Measurements from ENCODE around the gene CYYR1. TPM values are rescaled to one million over a fixed set of nuclear protein-coding genes. Genes with fewer than 3 reads are reported as not detected.

CYYR1 gene
- polyA plus RNA-seq, 1 donor from 2014 or later, result 0.62 TPM

DNA sequence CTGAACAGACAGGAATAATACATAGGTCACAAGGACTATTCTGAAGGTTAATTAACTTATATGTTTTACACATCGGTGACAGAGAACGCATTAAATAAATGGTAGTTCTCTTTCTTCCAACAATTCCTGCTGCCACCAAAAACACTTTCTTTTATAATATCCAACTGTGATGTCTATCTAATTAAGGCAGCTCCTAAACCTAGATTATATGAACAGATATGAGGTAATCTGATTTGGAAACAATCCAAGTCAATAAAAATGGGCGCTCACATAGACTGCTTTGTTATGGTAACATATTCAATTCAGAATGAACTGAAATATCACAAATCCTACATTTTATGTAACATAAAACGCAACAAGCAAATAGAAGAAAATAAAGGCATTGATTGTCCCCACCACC is 16.0 kb downstream of the CYYR1 start:
- Histone ChIP-seq H2AFZ (ENCODE audit: low read depth, low read length) (no peak overlapping the region), H3F3A (ENCODE audit: insufficient read depth, low read length, poor library complexity, severe bottlenecking) (no peaks in the 10 kb centered on the region), H3K4me2 (ENCODE audit: low read length) (no peak overlapping the region), H4K20me1 (ENCODE audit: insufficient read depth) (no peaks in the 10 kb centered on the region), H3K9me3 (ENCODE audit: low read length) (no peaks in the 10 kb centered on the region), H3K9me2 (ENCODE audit: insufficient read depth, low read length) (no peaks in the 10 kb centered on the region), H3K79me2 (replicated peaks; ENCODE audit: insufficient read depth, low read length) (no peaks in the 10 kb centered on the region), H3K9ac (ENCODE audit: low read length) (no peak overlapping the region), H3K27ac (ENCODE audit: low read length) (no peak overlapping the region), H3K36me3 (ENCODE audit: insufficient read depth, low read length) (no peaks in the 10 kb centered on the region), H3K4me3 (ENCODE audit: low read length) (no peak overlapping the region), H3K27me3 (ENCODE audit: insufficient read depth, low read depth, low read length) (no peaks in the 10 kb centered on the region)
- TF ChIP-seq TAF1 (IDR thresholded peaks at IDR 0.05; ENCODE audit: low read depth) (no peak), POLR2AphosphoS5 (IDR thresholded peaks at IDR 0.05) (no peak)

DNA sequence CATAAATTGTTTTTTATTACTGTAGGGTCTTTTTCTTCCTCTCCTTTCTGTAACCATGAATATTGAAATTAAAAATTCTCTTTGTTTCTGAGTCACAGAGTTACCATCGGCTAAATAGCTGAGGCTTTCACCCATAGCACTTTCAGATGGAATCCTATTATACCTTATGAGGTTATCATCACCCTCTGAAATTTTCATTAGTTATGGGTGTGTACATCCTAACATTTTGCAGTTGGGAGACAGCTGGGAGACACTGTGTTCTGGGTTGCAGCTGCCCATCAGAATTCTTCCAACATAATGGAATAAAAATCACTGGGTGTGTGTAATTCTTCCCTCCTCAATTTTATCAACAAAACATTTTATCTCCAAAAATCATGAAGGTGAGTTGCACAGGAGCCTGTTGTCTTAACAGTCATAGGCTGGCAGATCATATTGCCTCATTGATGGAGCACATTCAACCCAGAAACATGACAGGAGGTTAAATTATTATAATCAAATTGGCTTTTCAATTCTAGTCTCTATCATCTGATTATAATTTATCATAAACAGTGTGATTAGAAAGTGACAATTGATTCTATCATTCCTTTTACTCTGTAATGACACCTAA is 17.4 kb downstream of the CYYR1 start:
- H3K9me3 ChIP-seq (ENCODE audit: low read length), result no peaks in the 10 kb centered on the region
- H4K20me1 ChIP-seq (ENCODE audit: insufficient read depth), result no peaks in the 10 kb centered on the region
- H3K9ac ChIP-seq (ENCODE audit: low read length), result no peak overlapping the region
- no peak overlapping the region for H3K4me3 ChIP-seq (ENCODE audit: low read length)
- no peak for TF ChIP-seq POLR2AphosphoS5 (IDR thresholded peaks at IDR 0.05)
- TF ChIP-seq EZH2 (IDR thresholded peaks at IDR 0.05; ENCODE audit: borderline replicate concordance, insufficient read depth, low read length, poor library complexity, severe bottlenecking), result no peak
- no peak for TF ChIP-seq RAD21 (conservative IDR thresholded peaks at IDR 0.05)
- TF ChIP-seq EP300 (conservative IDR thresholded peaks at IDR 0.05; ENCODE audit: poor library complexity, severe bottlenecking), result no peak
- TF ChIP-seq SMC3 (conservative IDR thresholded peaks at IDR 0.05; ENCODE audit: poor library complexity), result no peak
- H2AFZ ChIP-seq (ENCODE audit: low read depth, low read length), result no peak overlapping the region
- H3K4me2 ChIP-seq (ENCODE audit: low read length), result no peak overlapping the region
- no peaks in the 10 kb centered on the region for H3K9me2 ChIP-seq (ENCODE audit: insufficient read depth, low read length)
- no peak overlapping the region for H3K27ac ChIP-seq (ENCODE audit: low read length)
- no peaks in the 10 kb centered on the region for H3K36me3 ChIP-seq (ENCODE audit: insufficient read depth, low read length)
- no peaks in the 10 kb centered on the region for H3K79me2 ChIP-seq (replicated peaks; ENCODE audit: insufficient read depth, low read length)
- H3K27me3 ChIP-seq (ENCODE audit: insufficient read depth, low read depth, low read length), result no peaks in the 10 kb centered on the region
- no peaks in the 10 kb centered on the region for H3F3A ChIP-seq (ENCODE audit: insufficient read depth, low read length, poor library complexity, severe bottlenecking)

DNA sequence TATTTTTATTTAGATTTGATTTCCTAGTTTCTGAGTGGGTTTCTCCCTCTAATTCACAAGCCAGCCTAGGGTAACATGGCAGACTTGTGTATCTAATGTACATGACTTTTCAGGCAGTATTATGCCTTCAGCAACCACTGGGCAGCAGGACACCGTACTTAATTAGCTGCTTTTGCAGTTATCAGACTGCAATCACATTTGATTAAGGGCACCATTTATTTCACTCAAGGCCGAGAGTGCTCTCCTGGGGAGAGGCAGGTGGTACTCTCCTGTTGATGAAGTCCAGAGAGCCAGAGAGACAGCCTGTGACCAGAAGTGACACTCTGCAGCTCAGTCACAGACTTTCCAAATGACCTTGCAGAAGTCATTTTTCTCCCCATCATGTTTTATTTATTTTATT is 18.7 kb downstream of the CYYR1 start:
- H3K9me2 ChIP-seq (ENCODE audit: insufficient read depth, low read length), result no peaks in the 10 kb centered on the region
- no peak overlapping the region for H3K4me3 ChIP-seq (ENCODE audit: low read length)
- H4K20me1 ChIP-seq (ENCODE audit: insufficient read depth), result no peaks in the 10 kb centered on the region
- H3K36me3 ChIP-seq (ENCODE audit: insufficient read depth, low read length), result no peaks in the 10 kb centered on the region
- H3K27me3 ChIP-seq (ENCODE audit: insufficient read depth, low read depth, low read length), result no peaks in the 10 kb centered on the region
- H3F3A ChIP-seq (ENCODE audit: insufficient read depth, low read length, poor library complexity, severe bottlenecking), result no peaks in the 10 kb centered on the region
- TF ChIP-seq POLR2AphosphoS5 (IDR thresholded peaks at IDR 0.05) (no peak), EZH2 (IDR thresholded peaks at IDR 0.05; ENCODE audit: borderline replicate concordance, insufficient read depth, low read length, poor library complexity, severe bottlenecking) (no peak), RAD21 (conservative IDR thresholded peaks at IDR 0.05) (no peak), SMC3 (conservative IDR thresholded peaks at IDR 0.05; ENCODE audit: poor library complexity) (no peak), EP300 (conservative IDR thresholded peaks at IDR 0.05; ENCODE audit: poor library complexity, severe bottlenecking) (no peak)
- no peak overlapping the region for H3K27ac ChIP-seq (ENCODE audit: low read length)
- no peaks in the 10 kb centered on the region for H3K79me2 ChIP-seq (replicated peaks; ENCODE audit: insufficient read depth, low read length)
- H3K4me2 ChIP-seq (ENCODE audit: low read length), result no peak overlapping the region
- H3K9me3 ChIP-seq (ENCODE audit: low read length), result no peaks in the 10 kb centered on the region
- no peak overlapping the region for H3K9ac ChIP-seq (ENCODE audit: low read length)
- H2AFZ ChIP-seq (ENCODE audit: low read depth, low read length), result no peak overlapping the region

DNA sequence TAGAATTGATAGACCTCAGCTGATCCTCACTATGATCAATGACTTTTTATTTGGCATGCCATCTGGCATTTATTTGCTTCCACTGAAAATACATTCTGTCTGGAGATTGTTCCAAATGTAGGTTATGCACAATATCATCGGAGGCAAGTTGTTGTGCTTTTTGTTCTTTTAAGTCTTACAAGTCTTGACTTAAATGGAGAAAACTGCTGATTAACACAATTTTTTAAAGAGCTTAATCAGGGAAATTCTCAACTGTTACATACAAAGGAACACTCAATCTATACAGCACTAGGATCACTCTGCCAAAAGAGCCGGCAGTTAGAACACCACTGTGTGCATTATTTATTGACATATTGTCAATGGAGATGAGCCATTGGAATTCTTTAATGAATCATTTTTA is 19.2 kb downstream of the CYYR1 start:
- H3K4me3 ChIP-seq (ENCODE audit: low read length), result no peak overlapping the region
- no peaks in the 10 kb centered on the region for H3K9me3 ChIP-seq (ENCODE audit: low read length)
- H3K27ac ChIP-seq (ENCODE audit: low read length), result no peak overlapping the region
- H3K4me2 ChIP-seq (ENCODE audit: low read length), result no peak overlapping the region
- no peaks in the 10 kb centered on the region for H4K20me1 ChIP-seq (ENCODE audit: insufficient read depth)
- no peaks in the 10 kb centered on the region for H3K9me2 ChIP-seq (ENCODE audit: insufficient read depth, low read length)
- no peak overlapping the region for H3K9ac ChIP-seq (ENCODE audit: low read length)
- no peaks in the 10 kb centered on the region for H3K36me3 ChIP-seq (ENCODE audit: insufficient read depth, low read length)
- no peaks in the 10 kb centered on the region for H3F3A ChIP-seq (ENCODE audit: insufficient read depth, low read length, poor library complexity, severe bottlenecking)
- H3K27me3 ChIP-seq (ENCODE audit: insufficient read depth, low read depth, low read length), result no peaks in the 10 kb centered on the region
- peaks cover 4% of the 10 kb centered on the region for H3K79me2 ChIP-seq (replicated peaks; ENCODE audit: insufficient read depth, low read length)
- no peak overlapping the region for H2AFZ ChIP-seq (ENCODE audit: low read depth, low read length)
- TF ChIP-seq RAD21 (conservative IDR thresholded peaks at IDR 0.05) (no peak), MXI1 (conservative IDR thresholded peaks at IDR 0.05; ENCODE audit: poor library complexity, severe bottlenecking) (no peak)

All from neural cell (in vitro differentiated cells).